GM18505 (cell line): ENCODE data around the gene MAN1C1.

Experiments used
- ATAC-seq: cut with Tn5 transposase; IDR thresholded peaks from one replicate; pipeline ENCODE4 v1.9.1; 2021; ENCODE audit not compliant: unreplicated experiment
- POLR2A ChIP-seq: IDR thresholded peaks from 4 replicates; pipeline ENCODE4 v1.6.1; 2011; ENCODE audit warnings: borderline replicate concordance; ENCODE audit not compliant: insufficient read depth, insufficient read length; ENCODE audit errors: extremely low read depth

The MAN1C1 gene

DNA sequence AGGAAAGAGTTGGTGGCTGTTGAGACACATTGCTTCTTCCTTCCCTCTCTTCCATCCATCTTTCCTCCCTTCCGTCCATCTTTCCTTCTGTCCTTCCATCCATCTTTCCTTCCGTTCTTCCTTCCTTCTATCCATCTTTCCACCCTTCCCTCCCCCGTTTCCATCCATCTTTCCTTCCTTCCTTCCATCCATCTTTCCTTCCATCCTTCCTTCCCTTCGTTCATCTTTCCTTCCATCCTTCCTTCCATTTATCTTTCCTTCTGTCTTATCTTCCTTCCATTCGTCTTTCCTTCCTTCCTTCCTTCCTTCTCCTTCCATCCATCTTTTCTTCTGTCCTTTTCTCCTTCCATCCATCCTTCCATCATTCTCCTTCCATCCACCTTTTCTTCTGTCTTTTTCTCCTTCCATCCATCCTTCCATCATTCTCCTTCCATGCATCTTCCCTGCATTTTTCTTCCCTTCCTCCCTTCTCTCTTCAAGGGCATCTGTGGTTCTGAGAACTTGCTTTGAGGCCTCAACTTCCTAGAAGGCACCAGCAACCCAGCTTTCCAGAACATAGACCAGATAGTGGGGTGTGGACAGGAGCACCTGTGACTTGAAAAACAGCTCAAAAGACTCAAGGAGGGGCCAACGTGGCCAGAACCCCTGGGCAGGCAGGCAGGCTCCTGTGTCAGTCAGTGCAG is 134.5 kb downstream of the MAN1C1 start:
- ATAC-seq, result no peak
- no peak for TF ChIP-seq POLR2A

DNA sequence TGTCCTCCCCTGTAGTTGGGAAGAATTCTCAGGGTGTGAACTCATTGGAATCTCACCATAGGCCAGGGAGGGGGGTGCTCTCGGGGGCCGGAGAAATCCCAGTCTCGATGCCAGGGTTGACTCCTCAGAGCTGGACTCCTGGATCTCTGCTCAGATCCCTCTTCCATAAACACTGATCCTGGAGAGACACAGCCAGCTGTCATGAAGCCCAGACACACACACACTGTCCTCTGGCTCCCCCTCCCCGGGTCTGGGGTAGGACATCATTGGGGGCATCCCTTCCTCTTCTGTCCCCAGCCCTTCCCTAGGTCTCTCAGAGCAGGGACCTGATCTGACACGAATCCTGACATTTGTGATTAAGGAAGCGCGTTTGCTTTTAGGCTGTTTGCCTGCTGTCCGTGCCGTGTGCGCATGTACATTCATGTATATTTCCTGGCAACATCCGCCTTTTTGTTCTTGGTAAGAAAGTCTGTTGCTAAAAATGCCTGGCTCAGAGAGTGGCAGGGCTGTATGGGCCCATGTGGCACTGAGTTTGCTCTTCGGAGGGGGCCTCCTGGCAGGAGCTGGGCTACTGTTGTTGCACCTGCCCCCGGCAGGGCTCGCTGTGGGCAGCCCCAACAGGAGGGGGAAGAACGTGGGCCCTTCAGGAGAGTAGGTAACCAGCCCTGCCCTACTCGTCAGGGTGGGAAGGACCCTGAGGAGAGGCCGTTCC is 138.0 kb downstream of the MAN1C1 start:
- ATAC-seq, result no peak

DNA sequence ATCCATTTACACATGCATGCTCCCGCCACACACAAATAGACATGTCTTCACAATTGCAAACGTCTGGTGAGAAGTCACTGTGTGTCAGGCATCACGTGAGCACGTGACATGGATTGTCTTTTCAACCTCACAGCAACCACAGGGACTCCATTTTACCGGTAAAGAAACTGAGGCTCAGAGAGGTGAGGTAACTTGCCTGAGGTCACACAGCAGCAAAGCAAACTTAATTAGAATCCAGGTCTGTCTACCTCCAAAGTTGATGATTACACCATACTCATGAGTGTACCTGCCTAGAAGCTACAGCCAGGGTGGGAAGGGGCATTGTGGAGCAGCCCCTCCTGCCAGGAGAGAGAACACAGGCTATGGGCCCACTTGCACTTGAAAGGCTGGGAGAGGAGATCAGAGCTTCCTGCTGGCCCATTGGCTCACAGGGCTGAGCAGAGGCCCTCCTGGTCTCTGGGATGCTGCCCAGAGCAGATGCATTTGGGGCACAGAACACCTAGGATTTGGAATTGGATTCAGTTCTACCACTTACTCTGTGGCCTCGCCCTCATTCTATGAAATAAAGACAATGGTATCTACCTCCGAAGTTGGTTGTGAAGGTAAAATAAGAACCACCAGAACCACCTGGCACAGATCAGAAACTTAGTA is 139.0 kb downstream of the MAN1C1 start:
- no peak for ATAC-seq
- no peak for TF ChIP-seq POLR2A

More for the DNA sequence above, 138.0 kb downstream of the MAN1C1 start:
- TF ChIP-seq POLR2A, result no peak

DNA sequence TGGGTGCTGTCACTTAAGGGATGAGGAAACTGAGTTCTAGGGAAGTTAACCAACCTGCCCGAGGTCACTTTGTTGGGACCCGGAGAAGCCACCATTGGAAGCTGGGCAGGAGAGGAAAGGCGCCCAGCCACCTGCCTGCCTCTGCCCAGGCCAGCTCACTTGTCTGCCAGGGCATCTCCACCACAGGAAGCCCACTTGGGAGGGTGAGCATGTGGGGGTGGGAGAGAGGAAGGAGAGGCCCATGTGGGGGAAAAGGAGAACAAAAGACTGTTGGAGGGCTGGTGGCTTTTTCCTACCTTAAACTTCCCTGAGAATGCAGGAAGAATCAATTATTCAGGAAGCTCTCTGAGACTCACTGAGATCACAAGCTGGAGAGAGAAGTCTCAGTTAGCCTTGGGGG is 139.6 kb downstream of the MAN1C1 start:
- no peak for TF ChIP-seq POLR2A
- ATAC-seq, result no peak

DNA sequence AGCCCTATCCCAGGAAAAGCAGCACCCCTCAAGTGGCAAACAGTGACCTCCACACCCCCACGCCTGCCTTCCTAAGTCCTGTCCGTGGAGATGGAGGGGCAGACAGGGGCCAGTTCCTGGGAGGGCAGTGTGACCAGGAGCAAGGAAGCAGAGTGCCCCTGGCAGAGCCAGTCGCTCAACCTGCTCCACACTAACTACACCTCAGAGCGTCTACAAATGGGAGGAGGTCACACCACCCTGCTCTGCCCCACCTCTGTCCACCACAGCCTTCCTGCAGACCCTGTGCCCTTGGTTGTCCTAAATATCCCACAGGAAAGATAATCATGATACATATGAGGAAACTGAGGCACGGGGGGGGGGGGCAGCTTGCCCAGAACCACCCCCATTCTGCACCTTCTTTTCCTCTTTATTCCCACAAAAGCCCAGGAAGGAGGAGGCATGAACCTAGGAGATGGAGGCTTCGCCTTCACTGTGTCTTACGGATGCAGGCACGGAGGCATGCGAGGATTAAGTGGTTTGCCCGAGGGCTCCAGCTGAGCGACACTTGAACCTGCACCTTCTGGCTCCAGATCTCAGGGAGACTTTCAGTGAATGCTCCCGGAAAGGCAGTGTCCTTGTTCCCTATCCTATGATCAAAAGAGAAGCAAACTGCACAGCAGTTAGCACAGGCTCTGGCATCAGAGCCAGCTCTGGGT is 140.7 kb downstream of the MAN1C1 start:
- TF ChIP-seq POLR2A, result no peak
- ATAC-seq, result no peak

DNA sequence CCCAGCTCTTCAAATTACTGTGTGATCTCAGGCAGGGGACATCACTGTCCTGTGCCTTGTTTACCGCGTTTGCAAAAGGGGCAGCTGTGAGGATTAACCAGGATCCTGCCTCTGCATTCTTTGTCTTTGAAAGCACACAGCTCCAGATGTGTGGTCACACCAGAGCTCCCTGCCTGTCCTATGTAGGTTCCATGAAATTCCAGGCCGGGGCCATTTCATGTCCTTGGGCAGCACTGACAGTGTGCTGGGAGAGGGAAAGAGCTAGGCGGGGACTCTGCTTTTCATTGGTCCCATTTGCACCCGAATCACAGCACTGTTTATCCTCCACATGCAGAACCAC is 141.2 kb downstream of the MAN1C1 start:
- no peak for ATAC-seq
- TF ChIP-seq POLR2A, result no peak

DNA sequence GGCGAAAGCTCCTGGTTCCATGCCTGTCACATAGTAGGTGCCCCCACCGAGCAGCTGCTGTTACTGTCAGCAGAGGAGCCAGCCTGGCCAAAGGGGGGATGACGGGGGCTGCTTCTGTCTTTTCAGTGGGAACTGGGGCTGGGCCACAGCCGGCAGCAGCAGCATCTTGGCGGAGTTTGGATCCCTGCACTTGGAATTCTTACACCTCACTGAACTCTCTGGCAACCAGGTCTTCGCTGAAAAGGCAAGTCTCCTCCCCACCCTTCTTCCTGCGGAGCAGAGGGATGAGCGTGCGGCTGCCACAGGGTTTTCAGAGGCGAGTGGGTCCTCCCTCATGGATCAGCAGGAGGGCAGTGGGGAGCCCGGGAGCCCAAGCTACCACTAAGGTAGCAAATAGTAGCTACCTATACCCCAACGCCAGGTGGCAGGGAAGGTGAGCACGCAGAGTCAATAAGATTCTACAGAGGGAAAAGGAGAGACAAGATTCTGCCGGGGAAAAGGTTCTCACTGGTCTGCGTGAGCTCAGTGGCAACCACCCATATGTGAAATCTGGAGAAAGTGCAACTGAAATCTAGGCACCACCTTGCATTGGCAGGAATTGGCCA is 142.0 kb downstream of the MAN1C1 start:
- TF ChIP-seq POLR2A, result no peak
- no peak for ATAC-seq

DNA sequence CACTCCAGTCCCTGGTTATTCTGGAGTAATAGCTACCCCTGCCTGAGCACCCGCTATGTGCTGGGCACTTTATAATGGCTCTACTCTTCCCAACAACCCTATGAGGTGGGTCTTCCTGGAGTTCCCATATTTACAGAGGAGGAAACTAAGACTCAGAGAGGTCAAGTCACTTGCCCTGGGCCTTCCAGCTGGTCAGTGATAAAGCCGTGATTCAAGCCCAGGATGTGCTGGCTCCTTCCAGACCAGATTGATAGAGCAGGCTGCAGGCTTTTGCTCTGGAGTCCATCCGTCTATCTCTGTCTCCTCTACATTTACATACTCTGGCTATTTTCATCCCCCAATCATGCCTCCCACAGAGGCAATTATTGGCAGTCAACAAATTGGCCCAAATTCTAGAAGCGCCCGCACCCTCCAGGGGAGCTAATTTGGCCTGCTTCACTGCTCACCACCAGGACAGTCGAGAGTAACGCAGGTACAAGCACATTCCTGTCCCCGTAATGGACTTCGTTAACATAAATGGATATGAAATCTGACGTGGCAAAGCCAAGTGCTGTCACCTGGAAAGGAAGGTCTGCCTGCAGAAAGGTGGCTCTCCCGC is 143.6 kb downstream of the MAN1C1 start:
- TF ChIP-seq POLR2A, result no peak
- no peak for ATAC-seq

DNA sequence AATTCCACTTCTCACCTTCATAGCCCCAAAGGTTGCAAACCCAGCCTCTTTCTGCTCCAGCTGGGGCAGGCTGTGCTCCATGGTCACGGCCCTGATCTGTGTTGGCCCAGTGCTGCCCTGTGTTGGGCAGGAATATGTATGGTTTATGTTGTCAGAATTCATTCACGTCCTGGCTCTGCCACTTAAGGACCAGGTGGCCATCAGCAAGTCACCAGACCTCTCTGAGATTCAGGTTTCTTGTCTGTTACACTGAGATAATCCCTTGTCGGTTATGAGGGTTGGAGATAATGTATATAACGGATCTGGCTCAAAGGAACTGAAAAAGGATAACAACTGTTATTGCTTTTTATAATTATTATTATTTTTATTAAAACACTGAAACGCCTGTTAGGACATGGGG is 144.3 kb downstream of the MAN1C1 start:
- no peak for TF ChIP-seq POLR2A
- ATAC-seq, result no peak

DNA sequence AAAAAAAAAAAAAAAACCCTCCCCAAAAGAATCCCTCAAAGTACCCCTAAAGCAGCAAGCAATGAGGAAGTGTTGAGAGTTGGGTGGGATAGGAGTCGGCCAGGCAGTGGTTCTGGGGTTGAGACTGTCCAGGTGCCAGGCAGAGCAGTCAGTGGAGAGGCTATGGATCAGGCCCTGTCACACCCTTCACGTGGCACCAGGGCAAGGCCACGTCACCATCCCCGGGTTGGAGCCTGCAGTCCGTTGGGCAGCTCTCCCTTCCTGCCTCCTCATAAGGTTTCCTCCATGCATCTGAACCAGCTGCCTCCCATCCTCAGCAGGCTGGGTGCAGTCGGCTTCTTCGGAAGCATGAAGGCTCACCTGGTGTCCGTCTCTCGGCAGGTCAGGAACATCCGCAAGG is 146.9 kb downstream of the MAN1C1 start:
- ATAC-seq, result no peak

DNA sequence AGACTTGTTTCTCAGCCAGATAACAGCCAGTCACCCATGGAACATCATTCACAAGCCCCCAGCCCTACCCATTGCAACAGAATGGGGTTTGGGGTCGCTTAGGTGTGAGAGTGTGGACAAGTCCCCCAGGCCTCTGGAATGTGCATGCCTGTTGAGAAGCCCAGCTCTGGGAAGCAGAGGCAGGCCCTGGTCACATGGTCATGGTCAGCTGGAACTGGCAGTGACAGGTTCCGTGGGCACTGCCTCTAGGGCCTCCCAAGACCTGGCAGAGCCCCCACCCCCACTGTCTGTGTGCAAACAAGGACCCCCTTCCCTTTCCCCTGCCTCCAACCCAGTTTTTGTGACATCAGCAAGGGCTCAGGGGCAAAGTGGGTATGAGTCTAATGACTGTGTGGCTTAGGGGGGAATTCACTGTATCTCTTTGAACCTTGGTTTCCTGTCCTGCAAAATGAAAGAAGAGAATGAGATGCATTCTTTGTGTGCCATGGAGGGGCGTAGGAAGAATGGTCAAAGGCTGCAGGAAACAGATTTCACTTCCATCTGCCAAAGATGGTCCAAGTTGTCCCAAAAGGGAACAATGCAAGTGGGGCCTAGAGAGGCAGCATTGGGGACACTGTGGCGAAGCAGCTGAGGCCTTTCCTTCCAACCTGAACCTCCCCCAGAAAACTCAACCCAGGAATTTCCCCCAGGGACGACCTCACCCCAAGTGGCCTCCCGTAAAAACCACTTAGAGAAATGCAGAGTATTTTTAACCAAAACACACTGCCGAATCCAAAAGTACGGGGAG is 148.7 kb downstream of the MAN1C1 start:
- TF ChIP-seq POLR2A, result no peak
- no peak for ATAC-seq

More for the DNA sequence above, 146.9 kb downstream of the MAN1C1 start:
- TF ChIP-seq POLR2A, result no peak

DNA sequence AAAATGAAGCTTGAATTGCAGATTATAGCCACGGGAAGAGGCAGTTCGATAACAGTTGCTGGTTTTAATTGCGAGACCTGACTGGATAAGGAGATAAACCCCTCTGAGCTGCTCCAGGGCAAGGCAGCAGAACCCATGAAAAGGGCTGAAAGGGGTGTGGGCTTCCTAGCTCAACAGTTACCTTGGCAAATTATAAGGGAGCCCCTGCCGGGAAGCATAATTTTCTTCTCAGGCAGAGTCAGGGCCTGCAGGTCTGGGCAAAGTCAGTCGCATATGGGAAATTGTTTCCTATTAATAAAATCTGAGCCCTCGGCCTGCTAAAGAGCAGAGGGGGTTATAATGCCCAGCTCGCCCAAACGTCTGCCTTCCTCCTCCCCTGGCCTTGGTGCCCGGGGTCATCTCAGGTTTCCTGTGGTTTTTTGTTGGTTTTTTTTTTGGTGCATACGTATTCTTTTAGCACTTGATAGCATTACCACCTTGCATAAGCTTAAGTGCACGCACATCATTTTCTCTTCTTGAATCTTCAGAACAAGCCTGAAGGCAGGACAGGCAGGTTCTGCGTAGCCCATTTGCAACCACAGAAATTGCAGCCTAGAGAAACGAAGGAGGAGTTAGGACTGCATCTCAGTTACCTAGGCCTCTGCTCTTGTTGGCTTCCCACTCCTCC is 149.5 kb downstream of the MAN1C1 start:
- ATAC-seq, result no peak
- TF ChIP-seq POLR2A, result no peak
